GM12878 (cell line): ENCODE measurements around the gene GIPC3. TPM values are rescaled to one million over a fixed set of nuclear protein-coding genes. Genes with fewer than 3 reads are reported as not detected.

Experiments
- ATAC-seq: fragments of 200-7000 bp; cut with Tn5 transposase; 3 replicates; pipeline ENCODE4 v1.9.1; 2020; ENCODE audit warnings: mild to moderate bottlenecking, moderate library complexity
- BruUV-seq: library from RNA; stranded (reverse); fragments of 400-500 nt; replicated peaks from 2 replicates; lab custom pipeline; 2021; lab: Mats Ljungman, UMichigan
- CTCF ChIA-PET: fragments of 300-600 bp; sonication (Branson Sonifier 250); formaldehyde crosslinking; extraction: SDS; loops from one replicate; lab custom pipeline; 2021; ENCODE audit warnings: inconsistent platforms; lab: Yijun Ruan, JAX
- POLR2A ChIA-PET: fragments of 350-600 bp; formaldehyde crosslinking; extraction: SDS; loops from one replicate; lab custom pipeline; 2021; ENCODE audit warnings: inconsistent platforms; lab: Charles Lee
- RAD21 ChIA-PET: fragments of 300-600 bp; sonication (Branson Sonifier 250); formaldehyde crosslinking; loops from one replicate; lab custom pipeline; 2023; ENCODE audit warnings: antibody characterized with exemption; ENCODE audit not compliant: unreplicated experiment; lab: Charles Lee
- SMC1A ChIA-PET: fragments of 300-600 bp; sonication (Branson Sonifier 250); formaldehyde crosslinking; loops from one replicate; lab custom pipeline; 2023; ENCODE audit not compliant: unreplicated experiment, uncharacterized antibody; lab: Charles Lee
- DNase-seq: peaks from one replicate; pipeline ENCODE4 v3.0.0-alpha.2; 2011; ENCODE audit warnings: low read depth, low spot score
- FAIRE-seq: peaks from 3 replicates; lab custom pipeline; 2011; peaks lifted over from hg19 to GRCh38; lab: Jason Lieb, UNC
- H2AFZ ChIP-seq: 2 replicates; pipeline ENCODE4 v1.6.0; 2011; ENCODE audit warnings: low read depth, low read length, control low read depth; ENCODE audit not compliant: control insufficient read depth
- H3K27ac ChIP-seq: 2 replicates; pipeline ENCODE4 v1.5.1; 2011; ENCODE audit warnings: control low read depth; ENCODE audit not compliant: control insufficient read depth, insufficient read depth
- H3K27me3 ChIP-seq, 2 experiments: replicated peaks in 1 of 2; 2 replicates each; pipeline versions ENCODE4 v1.6.0 to v1.6.1; 2011; ENCODE audit warnings: low read length in 1 of 2; ENCODE audit not compliant: control insufficient read depth in 2 of 2, insufficient read depth in 2 of 2
- H3K36me3 ChIP-seq, 2 experiments: 2 replicates each; pipeline ENCODE4 v1.5.1; 2011; ENCODE audit warnings: low read length in 1 of 2; ENCODE audit not compliant: control insufficient read depth in 2 of 2, insufficient read depth in 2 of 2
- H3K4me1 ChIP-seq: 2 replicates; pipeline ENCODE4 v1.6.1; 2011; ENCODE audit warnings: mild to moderate bottlenecking, low read length, moderate library complexity, mixed read lengths; ENCODE audit not compliant: control insufficient read depth, insufficient read depth
- H3K4me2 ChIP-seq: 2 replicates; pipeline ENCODE4 v1.6.0; 2011; ENCODE audit warnings: control low read depth; ENCODE audit not compliant: control insufficient read depth, insufficient read depth
- H3K4me3 ChIP-seq: fragments of 200-600 bp; sonication (generic); 2 replicates; pipeline ENCODE4 v1.5.1; 2016
- H3K79me2 ChIP-seq: 2 replicates; pipeline ENCODE4 v1.6.0; 2011; ENCODE audit warnings: low read length; ENCODE audit not compliant: control insufficient read depth, insufficient read depth
- H3K9ac ChIP-seq: 2 replicates; pipeline ENCODE4 v1.8.0; 2011; ENCODE audit warnings: low read length, control low read depth, mixed read lengths; ENCODE audit not compliant: control insufficient read depth, insufficient read depth
- H3K9me3 ChIP-seq: replicated peaks from 3 replicates; pipeline ENCODE4 v1.5.1; 2011; ENCODE audit warnings: mild to moderate bottlenecking, low read length; ENCODE audit not compliant: control insufficient read depth, insufficient read depth
- H4K20me1 ChIP-seq: 2 replicates; pipeline ENCODE4 v1.6.0; 2011; ENCODE audit not compliant: control insufficient read depth, insufficient read depth
- FOXM1 ChIP-seq: IDR thresholded peaks from 2 replicates; pipeline ENCODE4 v1.6.1; 2012; ENCODE audit warnings: low read depth, mild to moderate bottlenecking, inconsistent platforms, low read length, moderate library complexity
- NFIC ChIP-seq: IDR thresholded peaks from 2 replicates; pipeline ENCODE4 v1.6.1; 2012; ENCODE audit warnings: low read depth, mild to moderate bottlenecking, inconsistent platforms, low read length, moderate library complexity
- PML ChIP-seq: IDR thresholded peaks from 2 replicates; pipeline ENCODE4 v1.6.1; 2012; ENCODE audit warnings: low read length, inconsistent platforms
- RUNX3 ChIP-seq: IDR thresholded peaks from 2 replicates; pipeline ENCODE4 v1.6.1; 2012; ENCODE audit warnings: low read length, inconsistent platforms
- SP1 ChIP-seq: IDR thresholded peaks from one replicate; pipeline ENCODE4 v1.6.1; 2011; ENCODE audit warnings: low read depth, low read length
- SREBF1 ChIP-seq: IDR thresholded peaks from 2 replicates; pipeline ENCODE4 v1.6.1; 2012; ENCODE audit warnings: mild to moderate bottlenecking, low read length
- TBL1XR1 ChIP-seq: IDR thresholded peaks from 2 replicates; pipeline ENCODE4 v1.6.1; 2012; ENCODE audit warnings: low read depth, low read length, improper control_type of control experiment
- YBX1 ChIP-seq: fragments of 450-650 bp; IDR thresholded peaks from 2 replicates; pipeline ENCODE4 v1.6.1; 2016; ENCODE audit warnings: antibody characterized with exemption
- ZNF217 ChIP-seq: fragments of 450-650 bp; IDR thresholded peaks from 2 replicates; pipeline ENCODE4 v1.6.1; 2017; ENCODE audit warnings: antibody characterized with exemption, mild to moderate bottlenecking
- WGBS: methylation state at CpG from one replicate; pipeline ENCODE4 v1.1.6; 2016; ENCODE audit warnings: low lambda C conversion rate; ENCODE audit not compliant: insufficient replicate concordance, insufficient coverage; ENCODE audit errors: missing lambda C conversion rate; 5-methylcytosine and 5-hydroxymethylcytosine counted together
- in situ Hi-C: fragments of 300-500 bp; cut with MboI; formaldehyde crosslinking; loops from 9 replicates; pipeline ENCODE4 v1.14.3; 2018; ENCODE audit warnings: mixed read lengths
- intact Hi-C: fragments of 100-400 bp; cut with micrococcal nuclease; formaldehyde crosslinking; loops from one replicate; pipeline ENCODE4 v1.14.2; 2022; ENCODE audit not compliant: unreplicated experiment
- polyA plus RNA-seq, 11 experiments: library from polyadenylated mRNA; depleted of rRNA in 4 of 11; unstranded in 6 of 11; stranded (reverse) in 5 of 11; fragments of >200 nt; fragmentation: Nextera tagmentation in 4 of 11; fragmentation: Illumina TruSeq in 1 of 11; extraction: Ambion mirVana in 4 of 11; extraction: Trizol in 1 of 11; gene quantifications; 1 replicate in 1 of 11; 2 replicates in 10 of 11; pipeline versions ENCODE4 v1.2.1 to v1.2.3, GENCODE V29; 2011 to 2016; ENCODE audit warnings: inconsistent platforms in 2 of 11, missing spikeins in 2 of 11, low read depth in 1 of 11
- total RNA-seq, 4 experiments: library from RNA; depleted of rRNA in 3 of 4; stranded (reverse); fragments of >200 nt in 3 of 4; fragmentation: Illumina TruSeq in 1 of 4; extraction: Trizol in 1 of 4; gene quantifications; 2 replicates each; pipeline versions ENCODE4 v1.2.1 to v1.2.3, GENCODE V29; 2013 to 2021
- TF ChIP-seq, protein P1 (sequence below): fragments of 450-650 bp; formaldehyde crosslinking; IDR thresholded peaks from 2 replicates; pipeline ENCODE4 v1.5.0; 2022; ENCODE audit warnings: mild to moderate bottlenecking, missing genetic modification characterization

The GIPC3 gene
- total and polyA plus RNA-seq, 10 of the 15 experiments (the other 5 are each of a cell fraction or from before 2014, with no cell fraction given) = not detected

DNA sequence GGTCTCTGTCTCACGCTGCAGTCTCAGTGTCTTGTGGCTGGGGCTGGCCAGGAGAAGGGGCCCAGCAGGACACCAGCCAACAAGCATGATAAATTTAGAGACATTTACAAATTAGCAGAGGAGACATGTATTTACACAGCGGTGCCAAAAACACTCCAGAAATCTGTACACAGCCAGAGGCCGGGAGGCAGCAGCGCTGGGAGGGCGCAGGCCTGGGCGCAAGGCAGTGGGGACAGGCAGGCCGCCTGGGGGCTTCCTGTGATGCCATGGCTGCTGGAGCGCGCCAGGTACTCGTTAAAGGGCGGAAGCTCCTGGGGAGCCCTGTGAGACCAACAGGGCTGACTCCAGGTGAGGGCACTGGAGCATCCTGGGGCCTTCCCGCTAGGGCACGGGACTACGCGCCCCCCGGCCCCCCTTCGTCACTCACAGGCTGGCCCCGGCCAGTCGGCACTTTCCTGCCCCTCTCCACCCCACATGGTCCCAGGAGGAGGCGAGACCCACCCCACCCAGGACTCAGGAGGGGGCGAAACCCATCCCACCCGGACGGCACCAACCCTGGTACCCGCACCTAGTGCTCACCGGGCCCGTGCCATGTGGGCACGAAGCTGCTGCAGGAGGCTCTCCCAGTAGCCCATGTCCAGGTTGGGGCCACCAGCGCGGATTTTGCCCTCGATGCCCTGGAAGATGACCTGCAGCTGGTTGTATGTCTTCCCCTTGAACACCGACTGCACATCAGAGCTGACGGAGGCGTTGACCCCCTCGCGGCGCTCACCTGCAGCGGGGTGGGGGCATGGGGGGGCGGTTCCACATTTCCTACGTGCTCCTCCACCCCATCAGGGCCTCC lies 28.8 kb downstream of the GIPC3 start (continued):
- TF ChIP-seq, protein P1, sequence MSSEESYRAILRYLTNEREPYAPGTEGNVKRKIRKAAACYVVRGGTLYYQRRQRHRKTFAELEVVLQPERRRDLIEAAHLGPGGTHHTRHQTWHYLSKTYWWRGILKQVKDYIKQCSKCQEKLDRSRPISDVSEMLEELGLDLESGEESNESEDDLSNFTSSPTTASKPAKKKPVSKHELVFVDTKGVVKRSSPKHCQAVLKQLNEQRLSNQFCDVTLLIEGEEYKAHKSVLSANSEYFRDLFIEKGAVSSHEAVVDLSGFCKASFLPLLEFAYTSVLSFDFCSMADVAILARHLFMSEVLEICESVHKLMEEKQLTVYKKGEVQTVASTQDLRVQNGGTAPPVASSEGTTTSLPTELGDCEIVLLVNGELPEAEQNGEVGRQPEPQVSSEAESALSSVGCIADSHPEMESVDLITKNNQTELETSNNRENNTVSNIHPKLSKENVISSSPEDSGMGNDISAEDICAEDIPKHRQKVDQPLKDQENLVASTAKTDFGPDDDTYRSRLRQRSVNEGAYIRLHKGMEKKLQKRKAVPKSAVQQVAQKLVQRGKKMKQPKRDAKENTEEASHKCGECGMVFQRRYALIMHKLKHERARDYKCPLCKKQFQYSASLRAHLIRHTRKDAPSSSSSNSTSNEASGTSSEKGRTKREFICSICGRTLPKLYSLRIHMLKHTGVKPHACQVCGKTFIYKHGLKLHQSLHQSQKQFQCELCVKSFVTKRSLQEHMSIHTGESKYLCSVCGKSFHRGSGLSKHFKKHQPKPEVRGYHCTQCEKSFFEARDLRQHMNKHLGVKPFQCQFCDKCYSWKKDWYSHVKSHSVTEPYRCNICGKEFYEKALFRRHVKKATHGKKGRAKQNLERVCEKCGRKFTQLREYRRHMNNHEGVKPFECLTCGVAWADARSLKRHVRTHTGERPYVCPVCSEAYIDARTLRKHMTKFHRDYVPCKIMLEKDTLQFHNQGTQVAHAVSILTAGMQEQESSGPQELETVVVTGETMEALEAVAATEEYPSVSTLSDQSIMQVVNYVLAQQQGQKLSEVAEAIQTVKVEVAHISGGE = no peak
- TF ChIP-seq PML = no peak
- no peak for TF ChIP-seq RUNX3
- TF ChIP-seq NFIC = no peak
- TF ChIP-seq SREBF1 = no peak
- TF ChIP-seq ZNF217 = no peak
- TF ChIP-seq, all 136 proteins: peak for 0

DNA sequence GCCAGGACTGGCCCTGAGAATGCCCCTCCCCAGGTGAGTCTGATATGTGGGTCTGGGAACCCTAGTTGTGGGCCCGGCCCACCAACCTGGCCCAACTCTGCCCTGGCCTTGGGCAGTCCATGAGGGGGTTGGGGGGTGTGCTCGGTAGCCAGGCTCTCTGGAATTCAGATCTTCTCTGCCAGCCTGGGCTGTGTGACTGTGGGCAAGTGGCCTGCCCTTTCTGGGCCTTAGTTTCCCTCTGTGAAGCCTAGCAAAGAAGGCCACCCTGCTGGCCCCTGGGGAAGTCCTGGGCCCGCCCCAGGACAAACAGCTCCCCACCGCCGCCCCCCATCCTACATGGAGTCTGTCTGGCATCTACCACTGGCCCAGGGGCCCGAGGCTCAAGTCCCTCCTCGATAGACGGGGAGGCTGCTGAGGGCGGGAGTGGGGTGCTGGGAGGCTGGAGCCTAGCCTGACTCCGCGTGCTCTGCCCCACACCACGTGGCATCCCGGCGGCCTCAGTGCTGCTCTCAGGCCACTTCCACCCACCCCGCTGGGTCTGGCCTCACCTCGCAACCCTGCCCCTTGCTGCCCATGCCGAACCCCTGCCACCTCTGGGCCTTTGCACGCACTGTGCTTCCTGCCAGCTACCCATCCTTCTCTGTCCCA lies 29.7 kb downstream of the GIPC3 start:
- Histone ChIP-seq H3K4me3 (no peak overlapping the region), H3K36me3 (peaks cover 0 to 15% of the 10 kb centered on the region in 2 experiments; a peak in 3 of 4 replicates), H2AFZ (no peak overlapping the region), H3K4me2 (no peak overlapping the region), H3K4me1 (no peaks in the 10 kb centered on the region), H3K9ac (no peak overlapping the region), H3K79me2 (no peaks in the 10 kb centered on the region), H4K20me1 (no peaks in the 10 kb centered on the region), H3K9me3 (no peaks in the 10 kb centered on the region), H3K27ac (no peak overlapping the region), H3K27me3 (no peaks in the 10 kb centered on the region)
- in situ Hi-C loops = no loop called here
- RAD21 ChIA-PET = no interaction called here
- ATAC-seq = no peak
- SMC1A ChIA-PET = no interaction called here
- FAIRE-seq = no peak
- no peak for DNase-seq
- no TSS peak for BruUV-seq
- no peak for TF ChIP-seq TBL1XR1
- TF ChIP-seq SP1 = no peak
- TF ChIP-seq FOXM1 = no peak
- no peak for TF ChIP-seq YBX1
- 89% methylated on average over 18 of the region's 18 CpGs for WGBS
- POLR2A ChIA-PET = no interaction called here
- intact Hi-C loops = no loop called here
- CTCF ChIA-PET = interaction anchor here (1.8 kb wide), 1 partner anchor 70 kb away, joined by 6 read pairs; no protein-coding TSS in a partner anchor
